GM23338 (cell line): ENCODE results near the gene CCNY. TPM values are rescaled to one million over a fixed set of nuclear protein-coding genes. Genes with fewer than 3 reads are reported as not detected.

Experiments
- CREB1 ChIP-seq: fragments of 250-450 bp; sonication (Bioruptor Pico); IDR thresholded peaks from 2 replicates; pipeline ENCODE4 v1.5.0; 2020; ENCODE audit warnings: low read depth, mild to moderate bottlenecking, moderate library complexity
- ETS1 ChIP-seq: IDR thresholded peaks from 2 replicates; pipeline ENCODE4 v1.6.1; 2016; ENCODE audit warnings: antibody characterized with exemption
- EZH2phosphoT487 ChIP-seq: fragments of 200-600 bp; sonication (generic); IDR thresholded peaks from one replicate; pipeline ENCODE4 v1.8.1; 2018; ENCODE audit warnings: antibody characterized with exemption; ENCODE audit not compliant: unreplicated experiment
- NANOG ChIP-seq: IDR thresholded peaks from 2 replicates; pipeline ENCODE4 v1.6.1; 2016; ENCODE audit warnings: antibody characterized with exemption, borderline replicate concordance
- POLR2AphosphoS5 ChIP-seq: IDR thresholded peaks from 2 replicates; pipeline ENCODE4 v1.6.1; 2016; ENCODE audit warnings: antibody characterized with exemption, low read depth
- ZNF114 ChIP-seq: fragments of 250-450 bp; sonication (Bioruptor Pico); IDR thresholded peaks from 2 replicates; pipeline ENCODE4 v1.5.0; 2020; ENCODE audit warnings: mild to moderate bottlenecking, moderate library complexity
- ZNF462 ChIP-seq: fragments of 250-450 bp; sonication (Bioruptor Pico); IDR thresholded peaks from 2 replicates; pipeline ENCODE4 v1.5.0; 2020; ENCODE audit warnings: mild to moderate bottlenecking, moderate library complexity
- polyA plus RNA-seq: library from polyadenylated mRNA; unstranded; fragments of >200 nt; fragmentation: Nextera tagmentation; extraction: Ambion mirVana; gene quantifications from 2 replicates; pipeline ENCODE4 v1.2.1, GENCODE V29; 2016
- total RNA-seq: library from RNA; depleted of rRNA; stranded (reverse); fragments of >200 nt; shearing (Covaris generic); gene quantifications from 2 replicates; pipeline ENCODE4 v1.2.3, GENCODE V29; 2014
- TF ChIP-seq, protein P1 (sequence below): IDR thresholded peaks from one replicate; pipeline ENCODE4 v1.6.1; 2018; ENCODE audit warnings: antibody characterized with exemption; ENCODE audit not compliant: unreplicated experiment

CCNY gene
- total and polyA plus RNA-seq, 2 experiments from 2014 or later = 14.2 to 29.0 TPM

GRCh38 chr10:35451151-35452016, 115.1 kb downstream of the CCNY start (continued):
- TF ChIP-seq ZNF462 (CRISPR knock-in tag) (no peak), ETS1 (no peak), EZH2phosphoT487 (no peak), ZNF114 (CRISPR knock-in tag) (no peak), NANOG (no peak), CREB1 (CRISPR knock-in tag) (no peak), POLR2AphosphoS5 (no peak)
- TF ChIP-seq, protein P1, sequence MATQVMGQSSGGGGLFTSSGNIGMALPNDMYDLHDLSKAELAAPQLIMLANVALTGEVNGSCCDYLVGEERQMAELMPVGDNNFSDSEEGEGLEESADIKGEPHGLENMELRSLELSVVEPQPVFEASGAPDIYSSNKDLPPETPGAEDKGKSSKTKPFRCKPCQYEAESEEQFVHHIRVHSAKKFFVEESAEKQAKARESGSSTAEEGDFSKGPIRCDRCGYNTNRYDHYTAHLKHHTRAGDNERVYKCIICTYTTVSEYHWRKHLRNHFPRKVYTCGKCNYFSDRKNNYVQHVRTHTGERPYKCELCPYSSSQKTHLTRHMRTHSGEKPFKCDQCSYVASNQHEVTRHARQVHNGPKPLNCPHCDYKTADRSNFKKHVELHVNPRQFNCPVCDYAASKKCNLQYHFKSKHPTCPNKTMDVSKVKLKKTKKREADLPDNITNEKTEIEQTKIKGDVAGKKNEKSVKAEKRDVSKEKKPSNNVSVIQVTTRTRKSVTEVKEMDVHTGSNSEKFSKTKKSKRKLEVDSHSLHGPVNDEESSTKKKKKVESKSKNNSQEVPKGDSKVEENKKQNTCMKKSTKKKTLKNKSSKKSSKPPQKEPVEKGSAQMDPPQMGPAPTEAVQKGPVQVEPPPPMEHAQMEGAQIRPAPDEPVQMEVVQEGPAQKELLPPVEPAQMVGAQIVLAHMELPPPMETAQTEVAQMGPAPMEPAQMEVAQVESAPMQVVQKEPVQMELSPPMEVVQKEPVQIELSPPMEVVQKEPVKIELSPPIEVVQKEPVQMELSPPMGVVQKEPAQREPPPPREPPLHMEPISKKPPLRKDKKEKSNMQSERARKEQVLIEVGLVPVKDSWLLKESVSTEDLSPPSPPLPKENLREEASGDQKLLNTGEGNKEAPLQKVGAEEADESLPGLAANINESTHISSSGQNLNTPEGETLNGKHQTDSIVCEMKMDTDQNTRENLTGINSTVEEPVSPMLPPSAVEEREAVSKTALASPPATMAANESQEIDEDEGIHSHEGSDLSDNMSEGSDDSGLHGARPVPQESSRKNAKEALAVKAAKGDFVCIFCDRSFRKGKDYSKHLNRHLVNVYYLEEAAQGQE = no peak
